ENCODE results near the gene DIPK1C. TPM values are rescaled to one million over a fixed set of nuclear protein-coding genes. Genes with fewer than 3 reads are reported as not detected.

DIPK1C gene
- total RNA-seq, 2 experiments from 2014 or later = not detected

GRCh38 chr18:74411475-74411874 is 45.6 kb downstream of the DIPK1C start:
- H3K36me3 Mint-ChIP-seq (ENCODE audit: low read depth) = no peaks in the 10 kb centered on the region
- DNase-seq (no peak), ATAC-seq (no peak)
- ChIA-PET CTCF (interaction anchor here (1.1 kb wide), 1 partner anchor 69 kb away, joined by 4 read pairs; no protein-coding TSS in a partner anchor), POLR2A (no interaction called here)
- H3K9me3 Mint-ChIP-seq = no peaks in the 10 kb centered on the region
- intact Hi-C loops (cut with micrococcal nuclease) = no loop called here
- H3K4me3 Mint-ChIP-seq = no peak overlapping the region
- H3K27ac Mint-ChIP-seq = no peak overlapping the region
- no peaks in the 10 kb centered on the region for H3K27me3 Mint-ChIP-seq
- peaks cover 21% of the 10 kb centered on the region for H3K4me1 Mint-ChIP-seq (ENCODE audit: low read depth)
- TF ChIP-seq, protein P1, sequence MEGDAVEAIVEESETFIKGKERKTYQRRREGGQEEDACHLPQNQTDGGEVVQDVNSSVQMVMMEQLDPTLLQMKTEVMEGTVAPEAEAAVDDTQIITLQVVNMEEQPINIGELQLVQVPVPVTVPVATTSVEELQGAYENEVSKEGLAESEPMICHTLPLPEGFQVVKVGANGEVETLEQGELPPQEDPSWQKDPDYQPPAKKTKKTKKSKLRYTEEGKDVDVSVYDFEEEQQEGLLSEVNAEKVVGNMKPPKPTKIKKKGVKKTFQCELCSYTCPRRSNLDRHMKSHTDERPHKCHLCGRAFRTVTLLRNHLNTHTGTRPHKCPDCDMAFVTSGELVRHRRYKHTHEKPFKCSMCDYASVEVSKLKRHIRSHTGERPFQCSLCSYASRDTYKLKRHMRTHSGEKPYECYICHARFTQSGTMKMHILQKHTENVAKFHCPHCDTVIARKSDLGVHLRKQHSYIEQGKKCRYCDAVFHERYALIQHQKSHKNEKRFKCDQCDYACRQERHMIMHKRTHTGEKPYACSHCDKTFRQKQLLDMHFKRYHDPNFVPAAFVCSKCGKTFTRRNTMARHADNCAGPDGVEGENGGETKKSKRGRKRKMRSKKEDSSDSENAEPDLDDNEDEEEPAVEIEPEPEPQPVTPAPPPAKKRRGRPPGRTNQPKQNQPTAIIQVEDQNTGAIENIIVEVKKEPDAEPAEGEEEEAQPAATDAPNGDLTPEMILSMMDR (IDR thresholded peaks at IDR 0.05) = no peak

GRCh38 chr18:74410441-74410992 is 46.6 kb downstream of the DIPK1C start:
- TF ChIP-seq, protein P1 (IDR thresholded peaks at IDR 0.05) = no peak
- H3K4me3 Mint-ChIP-seq = no peak overlapping the region
- intact Hi-C loops (cut with micrococcal nuclease) = no loop called here
- POLR2A ChIA-PET = no interaction called here
- no peaks in the 10 kb centered on the region for H3K9me3 Mint-ChIP-seq
- H3K4me1 Mint-ChIP-seq (ENCODE audit: low read depth) = peaks cover 21% of the 10 kb centered on the region
- no peak overlapping the region for H3K27ac Mint-ChIP-seq
- no peaks in the 10 kb centered on the region for H3K36me3 Mint-ChIP-seq (ENCODE audit: low read depth)
- CTCF ChIA-PET = interaction anchor here (1.1 kb wide), 1 partner anchor 68 kb away, joined by 4 read pairs; no protein-coding TSS in a partner anchor
- H3K27me3 Mint-ChIP-seq = no peaks in the 10 kb centered on the region
- DNase-seq (no peak), ATAC-seq (no peak)

GRCh38 chr18:74407888-74408287 is 49.2 kb downstream of the DIPK1C start:
- ChIA-PET CTCF (interaction anchor here (1.1 to 1.3 kb wide), 2 partner anchors 86 to 144 kb away, joined by 3 read pairs; no protein-coding TSS in a partner anchor), POLR2A (no interaction called here)
- Mint-ChIP-seq H3K4me1 (ENCODE audit: low read depth) (peaks cover 21% of the 10 kb centered on the region), H3K27me3 (no peaks in the 10 kb centered on the region), H3K4me3 (peak overlapping the region; percentile 52), H3K27ac (peak overlapping the region; percentile 86), H3K9me3 (no peaks in the 10 kb centered on the region), H3K36me3 (ENCODE audit: low read depth) (no peaks in the 10 kb centered on the region)
- DNase-seq (no peak), ATAC-seq (peak; percentile 37)
- intact Hi-C loops (cut with micrococcal nuclease) = no loop called here
- TF ChIP-seq, protein P1 (IDR thresholded peaks at IDR 0.05) = no peak

- Mint-ChIP-seq H3K36me3 (ENCODE audit: low read depth) (no peaks in the 10 kb centered on the region), H3K4me1 (ENCODE audit: low read depth) (peaks cover 12% of the 10 kb centered on the region), H3K9me3 (no peaks in the 10 kb centered on the region), H3K27me3 (no peaks in the 10 kb centered on the region), H3K27ac (no peak overlapping the region), H3K4me3 (no peak overlapping the region)
- DNase-seq = no peak
- TF ChIP-seq, protein P1 (IDR thresholded peaks at IDR 0.05) = no peak
- POLR2A ChIA-PET = no interaction called here
- CTCF ChIA-PET = no interaction called here
- intact Hi-C loops (cut with micrococcal nuclease) = no loop called here
- no peak for ATAC-seq
Observed at GRCh38 chr18:74402806-74403433, 54.2 kb downstream of the DIPK1C start.

GRCh38 chr18:74400813-74401212 is 56.3 kb downstream of the DIPK1C start:
- ChIA-PET POLR2A (no interaction called here), CTCF (interaction anchor here (1.1 kb wide), 1 partner anchor 93 kb away, joined by 3 read pairs; no protein-coding TSS in a partner anchor)
- DNase-seq (no peak), ATAC-seq (no peak)
- H3K9me3 Mint-ChIP-seq = no peaks in the 10 kb centered on the region
- TF ChIP-seq, protein P1 (IDR thresholded peaks at IDR 0.05) = no peak
- H3K27ac Mint-ChIP-seq = no peak overlapping the region
- H3K36me3 Mint-ChIP-seq (ENCODE audit: low read depth) = no peaks in the 10 kb centered on the region
- H3K4me3 Mint-ChIP-seq = no peak overlapping the region
- peaks cover 6% of the 10 kb centered on the region for H3K4me1 Mint-ChIP-seq (ENCODE audit: low read depth)
- no peaks in the 10 kb centered on the region for H3K27me3 Mint-ChIP-seq
- intact Hi-C loops (cut with micrococcal nuclease) = no loop called here

All from activated CD8-positive, alpha-beta T cell treated with anti-CD3 and anti-CD28 coated beads for 36 hours (primary cell).